SK-N-DZ (cell line): ENCODE data around the gene FRAS1.
"Not testable (repeated sequence)": the region's sequence is repeated elsewhere in the genome, so short reads cannot be mapped to it uniquely, and the experiment has no call there.

Source experiments
- DNase-seq: peaks from one replicate; pipeline ENCODE4 v3.0.0-alpha.2; 2015; ENCODE audit warnings: low spot score

The FRAS1 gene

GRCh38 chr4:78058591-78059523 is 1.7 kb downstream of the FRAS1 start:
- DNase-seq = peak; percentile 64

- DNase-seq = peak; percentile 86
Observed at GRCh38 chr4:78059524-78059889, 2.4 kb downstream of the FRAS1 start.

DNA sequence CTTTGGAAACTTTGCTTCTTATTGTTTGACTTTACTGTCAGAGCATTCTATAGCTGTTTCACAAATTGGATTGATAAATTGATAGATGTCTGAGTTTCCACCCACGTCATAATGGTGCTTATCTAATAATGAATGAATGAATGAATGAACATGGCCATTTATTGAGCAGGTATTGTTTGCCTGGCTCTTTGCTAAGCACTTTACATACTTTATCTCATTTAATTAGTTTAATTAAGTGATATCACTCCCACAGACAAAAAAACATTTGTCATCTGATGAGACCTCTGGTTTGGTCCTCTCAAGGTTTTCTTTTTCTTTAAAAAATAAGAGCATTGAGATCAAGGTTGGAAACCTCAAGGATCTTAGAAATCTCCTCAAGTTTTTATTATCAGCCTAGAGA is 2.8 kb downstream of the FRAS1 start:
- DNase-seq = no peak

- DNase-seq = no peak
Observed at GRCh38 chr4:78061939-78062570, 4.9 kb downstream of the FRAS1 start.

GRCh38 chr4:78065508-78066192 is 8.5 kb downstream of the FRAS1 start:
- DNase-seq = no peak

GRCh38 chr4:78068481-78068880 is 11.4 kb downstream of the FRAS1 start:
- no peak for DNase-seq

- DNase-seq = no peak
Observed at GRCh38 chr4:78069319-78069718, 12.2 kb downstream of the FRAS1 start.

DNA sequence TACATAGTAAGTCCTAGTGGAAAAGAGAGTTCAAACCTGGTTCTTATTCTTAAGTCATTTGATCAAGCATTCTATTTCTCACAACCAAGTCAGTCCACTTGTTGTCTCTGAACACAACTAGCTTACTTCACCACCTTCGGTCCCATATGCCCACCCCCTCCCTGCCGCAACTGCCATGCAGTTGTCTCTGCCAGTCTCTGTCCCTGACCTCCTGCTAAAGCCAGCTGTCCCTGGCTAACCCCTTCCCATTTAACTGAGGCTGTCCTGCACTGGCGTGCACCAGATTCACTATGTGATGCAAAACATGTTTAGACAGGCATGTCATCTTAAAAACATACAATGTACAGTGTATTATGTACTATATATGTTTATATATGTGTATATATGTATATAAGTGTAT is 12.7 kb downstream of the FRAS1 start:
- DNase-seq = no peak

- DNase-seq = no peak
Observed at GRCh38 chr4:78070731-78071282, 13.7 kb downstream of the FRAS1 start.

- no peak for DNase-seq
Observed at GRCh38 chr4:78074759-78075158, 17.6 kb downstream of the FRAS1 start.

- DNase-seq = no peak
Observed at GRCh38 chr4:78075986-78076385, 18.9 kb downstream of the FRAS1 start.

GRCh38 chr4:78078101-78078500 is 21.0 kb downstream of the FRAS1 start:
- no peak for DNase-seq

DNA sequence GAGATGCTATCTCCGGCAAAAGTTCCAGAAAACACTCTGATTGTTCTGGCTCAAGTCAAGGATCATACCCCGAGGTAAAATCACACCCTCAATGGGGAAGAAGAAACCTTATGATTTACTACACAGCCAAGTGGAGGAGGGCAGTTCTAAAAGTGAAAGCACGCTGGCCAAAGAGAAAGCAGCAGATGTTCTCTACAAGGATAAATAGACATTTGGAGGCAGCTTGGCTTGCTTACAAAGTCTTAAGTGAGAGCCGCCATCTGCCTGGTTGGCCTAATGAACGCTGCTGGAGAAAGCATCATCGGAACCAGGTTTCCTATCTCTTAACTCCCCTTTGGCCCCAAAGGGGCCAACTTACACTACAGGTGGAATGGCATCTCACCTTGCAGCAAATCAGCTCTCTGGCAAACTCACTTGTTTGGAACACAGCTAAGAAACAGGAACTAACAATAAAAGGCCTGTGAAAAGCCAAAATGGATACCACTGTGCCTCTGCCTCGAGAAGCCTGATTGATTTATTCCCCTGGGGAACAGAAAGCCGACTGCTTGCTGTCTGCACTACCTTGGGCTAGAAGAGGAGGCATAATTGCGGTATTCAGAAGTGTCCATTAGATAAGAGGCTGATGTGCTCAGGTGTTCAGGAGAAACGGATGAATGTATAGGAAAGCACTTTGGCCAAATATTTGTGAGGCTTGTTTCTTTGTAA is 22.8 kb downstream of the FRAS1 start:
- peak; percentile 13 for DNase-seq

- DNase-seq = no peak
Observed at GRCh38 chr4:78081541-78081940, 24.4 kb downstream of the FRAS1 start.

DNA sequence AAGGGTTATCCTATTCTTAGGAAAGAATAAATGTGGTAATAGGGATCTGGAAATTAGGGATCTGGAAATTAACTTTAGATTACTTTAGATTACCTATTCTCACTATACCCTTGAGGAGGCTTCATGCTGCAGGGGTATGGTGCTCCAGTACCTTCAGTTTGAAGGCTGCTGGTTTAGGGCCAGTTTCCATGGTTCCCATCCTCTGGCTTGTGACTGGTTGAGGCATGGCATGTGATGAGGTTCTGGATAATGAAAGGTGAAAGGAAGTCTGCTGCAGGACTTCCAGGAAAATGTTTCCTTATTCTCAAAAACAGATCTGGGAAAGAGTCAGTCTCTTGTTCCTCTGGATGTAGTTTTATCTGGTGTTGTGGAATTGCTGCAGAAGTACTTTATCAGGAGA is 25.9 kb downstream of the FRAS1 start:
- no peak for DNase-seq

GRCh38 chr4:78091534-78091933 is 34.4 kb downstream of the FRAS1 start:
- DNase-seq = no peak

GRCh38 chr4:78092350-78092749 is 35.2 kb downstream of the FRAS1 start:
- DNase-seq = not testable (repeated sequence)

DNA sequence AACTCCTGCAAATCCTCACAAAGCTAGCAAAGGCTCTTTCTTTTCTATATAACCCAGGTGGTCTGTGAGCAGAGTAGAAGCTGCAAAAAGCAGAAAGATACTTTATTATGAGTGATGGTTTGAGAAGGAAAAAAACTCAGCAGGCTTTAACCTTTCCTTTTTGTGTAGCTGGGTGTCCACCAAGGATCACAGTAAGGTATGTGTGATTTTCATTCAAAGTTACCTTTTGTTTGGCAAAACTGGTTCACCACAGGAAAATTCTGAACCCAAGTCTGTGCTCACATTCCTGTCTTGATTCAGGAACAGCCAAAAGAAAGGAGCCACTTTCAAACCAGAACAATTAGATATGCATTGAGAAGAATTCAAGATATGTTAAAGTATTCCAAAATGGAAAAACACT is 35.7 kb downstream of the FRAS1 start:
- DNase-seq = no peak

GRCh38 chr4:78095081-78095480 is 38.0 kb downstream of the FRAS1 start:
- no peak for DNase-seq

DNA sequence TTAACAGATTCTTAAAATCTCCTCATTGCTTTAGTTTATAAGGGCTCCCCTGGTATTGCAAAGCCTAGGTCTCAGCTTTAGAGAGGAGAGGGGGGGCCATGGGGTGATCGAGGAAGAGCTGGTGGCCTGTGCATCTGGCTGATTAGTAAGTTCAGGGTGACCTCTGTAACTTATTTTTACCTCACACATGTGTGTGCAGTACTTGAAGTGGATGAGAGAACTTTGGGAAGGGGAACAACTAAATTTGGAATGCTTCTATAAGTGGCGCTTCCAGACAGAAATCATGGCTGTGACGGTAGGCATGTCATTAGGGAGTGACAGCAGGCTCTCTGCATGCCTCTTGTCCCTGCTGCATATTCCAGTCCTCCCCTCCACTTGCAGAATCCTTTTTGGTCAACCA is 41.9 kb downstream of the FRAS1 start:
- DNase-seq = no peak

- no peak for DNase-seq
Observed at GRCh38 chr4:78100060-78100459, 42.9 kb downstream of the FRAS1 start.

GRCh38 chr4:78119698-78120097 is 62.6 kb downstream of the FRAS1 start:
- no peak for DNase-seq
